HCT116 (cell line): ENCODE results near the gene CDHR3. TPM values are rescaled to one million over a fixed set of nuclear protein-coding genes. Genes with fewer than 3 reads are reported as not detected.
"Not testable (repeated sequence)": the region's sequence is repeated elsewhere in the genome, so short reads cannot be mapped to it uniquely, and the experiment has no call there.

ENCODE experiments used
- ATAC-seq: fragments of 200-7000 bp; cut with Tn5 transposase; 2 replicates; pipeline ENCODE4 v1.9.1; 2020; ENCODE audit warnings: mild to moderate bottlenecking, moderate library complexity
- BruUV-seq: library from RNA; stranded (reverse); fragments of 400-500 nt; replicated peaks from 2 replicates; lab custom pipeline; 2021; lab: Mats Ljungman, UMichigan
- CTCF ChIA-PET: fragments of 300-600 bp; sonication (Branson Sonifier 250); formaldehyde crosslinking; loops from one replicate; lab custom pipeline; 2021; ENCODE audit warnings: antibody characterized with exemption; lab: Charles Lee
- POLR2A ChIA-PET: fragments of 300-600, 350-600 bp; sonication (Branson Sonifier 250); formaldehyde crosslinking; loops from one replicate; lab custom pipeline; 2021; ENCODE audit warnings: antibody characterized with exemption; lab: Charles Lee
- RAD21 ChIA-PET, 2 experiments: fragments of 300-600 bp; sonication (Branson Sonifier 250); formaldehyde crosslinking; loops; one replicate each; lab custom pipeline; 2023; ENCODE audit warnings: low total read pairs in 2 of 2; ENCODE audit not compliant: uncharacterized antibody in 2 of 2, unreplicated experiment in 2 of 2, low non-redundant PET in 1 of 2; lab: Charles Lee
- DNase-seq: peaks from one replicate; pipeline ENCODE4 v3.0.0-alpha.2; 2010; ENCODE audit warnings: low read depth, low spot score
- H2AFZ ChIP-seq: fragments of 200-600 bp; shearing (Covaris generic), sonication (generic); 2 replicates; pipeline ENCODE4 v1.6.1; 2017; ENCODE audit warnings: low read depth, mixed run types, mixed read lengths, antibody characterized with exemption, low read length; ENCODE audit not compliant: poor library complexity, severe bottlenecking
- H3K27ac ChIP-seq: 2 replicates; pipeline ENCODE4 v1.5.1; 2012; ENCODE audit warnings: low read depth, low read length
- H3K27me3 ChIP-seq: fragments of 200-600 bp; sonication (generic); 2 replicates; pipeline ENCODE4 v1.6.1; 2016; ENCODE audit warnings: mixed run types, low read length, mixed read lengths; ENCODE audit not compliant: insufficient read depth
- H3K36me3 ChIP-seq, 2 experiments: fragments of 200-500 bp in 1 of 2; fragments of 200-600 bp in 1 of 2; sonication (Bioruptor generic) in 1 of 2; sonication (generic) in 1 of 2; 2 replicates each; pipeline versions ENCODE4 v1.5.1 to v1.6.1; 2014 to 2016; ENCODE audit warnings: low read length in 2 of 2, inconsistent platforms in 1 of 2, mixed read lengths in 1 of 2, mixed run types in 1 of 2; ENCODE audit not compliant: insufficient read depth in 2 of 2, control insufficient read depth in 1 of 2
- H3K4me1 ChIP-seq, 2 experiments: fragments of 200-600 bp in 1 of 2; sonication (generic) in 1 of 2; 2 replicates each; pipeline versions ENCODE4 v1.5.1 to v1.6.1; 2012 to 2017; ENCODE audit warnings: low read length in 2 of 2, inconsistent platforms in 1 of 2, mild to moderate bottlenecking in 1 of 2, mixed read lengths in 1 of 2, mixed run types in 1 of 2, moderate library complexity in 1 of 2; ENCODE audit not compliant: insufficient read depth in 2 of 2, control insufficient read depth in 1 of 2
- H3K4me2 ChIP-seq: fragments of 200-600 bp; sonication (generic); 2 replicates; pipeline ENCODE4 v1.6.1; 2017; ENCODE audit warnings: mixed run types, low read length, mixed read lengths
- H3K4me3 ChIP-seq, 2 experiments: fragments of 200-600 bp in 1 of 2; sonication (generic) in 1 of 2; replicated peaks in 1 of 2; 2 replicates each; pipeline ENCODE4 v1.5.1; 2011 to 2016; ENCODE audit warnings: low read length in 2 of 2, control low read depth in 1 of 2, low read depth in 1 of 2, mild to moderate bottlenecking in 1 of 2, mixed read lengths in 1 of 2, mixed run types in 1 of 2
- H3K79me2 ChIP-seq: fragments of 200-600 bp; sonication (generic); 2 replicates; pipeline ENCODE4 v1.6.1; 2017; ENCODE audit warnings: mild to moderate bottlenecking, mixed run types, low read length, moderate library complexity, mixed read lengths; ENCODE audit not compliant: insufficient read depth
- H3K9ac ChIP-seq: fragments of 200-600 bp; sonication (generic); 2 replicates; pipeline ENCODE4 v1.6.1; 2016; ENCODE audit warnings: low read length, mixed read lengths
- H3K9me2 ChIP-seq: fragments of 200-600 bp; sonication (generic), shearing (Covaris generic); 2 replicates; pipeline ENCODE4 v1.6.1; 2017; ENCODE audit warnings: mixed run types, mild to moderate bottlenecking, moderate library complexity; ENCODE audit not compliant: insufficient read depth
- H3K9me3 ChIP-seq, 2 experiments: fragments of 200-500 bp in 1 of 2; fragments of 200-600 bp in 1 of 2; sonication (Bioruptor generic) in 1 of 2; sonication (generic) in 1 of 2; 2 replicates each; pipeline ENCODE4 v1.6.1; 2014 to 2017; ENCODE audit warnings: low read length in 2 of 2, mixed read lengths in 2 of 2, inconsistent platforms in 1 of 2, low read depth in 1 of 2, mild to moderate bottlenecking in 1 of 2, mixed run types in 1 of 2, moderate library complexity in 1 of 2; ENCODE audit not compliant: control insufficient read depth in 1 of 2, insufficient read depth in 1 of 2
- H4K20me1 ChIP-seq: fragments of 200-600 bp; sonication (generic), shearing (Covaris generic); 2 replicates; pipeline ENCODE4 v1.6.1; 2017; ENCODE audit warnings: mixed run types, mild to moderate bottlenecking, moderate library complexity; ENCODE audit not compliant: insufficient read depth
- EZH2phosphoT487 ChIP-seq: fragments of 200-600 bp; IDR thresholded peaks from 2 replicates; pipeline ENCODE4 v1.6.1; 2018; ENCODE audit warnings: antibody characterized with exemption, borderline replicate concordance
- FOSL1 ChIP-seq: IDR thresholded peaks from 2 replicates; pipeline ENCODE4 v1.6.1; 2012; ENCODE audit warnings: low read depth
- SRF ChIP-seq: IDR thresholded peaks from 2 replicates; pipeline ENCODE4 v1.6.1; 2012; ENCODE audit warnings: low read depth
- TCF7L2 ChIP-seq: IDR thresholded peaks from 2 replicates; pipeline ENCODE4 v1.7.0; 2011; ENCODE audit warnings: borderline replicate concordance, inconsistent platforms; ENCODE audit not compliant: insufficient read depth, insufficient read length; ENCODE audit errors: extremely low read depth
- ZFX ChIP-seq: fragments of 450-650 bp; IDR thresholded peaks from 2 replicates; pipeline ENCODE4 v1.6.1; 2017
- intact Hi-C: fragments of 100-400 bp; cut with micrococcal nuclease; formaldehyde crosslinking; loops from 2 replicates; pipeline ENCODE4 v1.10.0; 2022
- total RNA-seq: library from RNA; stranded (reverse); gene quantifications from one replicate; pipeline ENCODE4 v1.2.1, GENCODE V29; 2021; ENCODE audit not compliant: unreplicated experiment

CDHR3 gene
- total RNA-seq, 1 experiment from 2014 or later, result 5.5 TPM

DNA sequence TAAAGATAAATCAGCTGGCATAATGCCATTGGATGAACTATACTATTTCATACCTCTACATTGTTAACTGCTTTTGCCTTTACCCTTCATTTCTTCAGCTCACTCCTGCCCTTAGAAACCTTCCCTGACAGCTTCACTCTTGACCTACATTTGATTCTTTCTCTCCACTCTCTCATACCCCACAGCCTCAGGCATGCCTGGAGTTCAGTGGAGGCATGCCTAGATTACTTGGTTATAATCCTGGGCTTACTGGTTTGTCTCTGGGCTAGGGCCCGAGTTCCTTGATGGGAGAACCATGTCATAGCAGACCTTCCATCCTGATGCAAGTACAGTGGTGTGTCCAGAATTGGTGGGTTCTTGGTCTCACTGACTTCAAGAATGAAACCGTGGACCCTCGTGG is 8.4 kb upstream of the CDHR3 start:
- ChIA-PET CTCF (no interaction called here), POLR2A (no interaction called here)
- DNase-seq (no peak), ATAC-seq (no peak)
- Histone ChIP-seq H3K36me3 (no peaks in the 10 kb centered on the region), H3K9ac (no peak overlapping the region), H3K27ac (no peak overlapping the region), H3K79me2 (no peaks in the 10 kb centered on the region), H3K4me1 (no peaks in the 10 kb centered on the region)
- no TSS peak for BruUV-seq
- intact Hi-C loops, result no loop called here
- TF ChIP-seq ZFX (no peak), EZH2phosphoT487 (no peak), SRF (no peak), FOSL1 (no peak), TCF7L2 (no peak)
- TF ChIP-seq, all 23 proteins: peak for 0
- Histone ChIP-seq H3K27me3 (no peaks in the 10 kb centered on the region), H4K20me1 (no peaks in the 10 kb centered on the region), H3K4me3 (no peak overlapping the region), H3K9me3 (peaks cover 8 to 11% of the 10 kb centered on the region in 2 experiments; a peak in 2 of 4 replicates), H3K9me2 (no peaks in the 10 kb centered on the region), H2AFZ (no peak overlapping the region), H3K4me2 (no peak overlapping the region)
- RAD21 ChIA-PET, result no interaction called here

DNA sequence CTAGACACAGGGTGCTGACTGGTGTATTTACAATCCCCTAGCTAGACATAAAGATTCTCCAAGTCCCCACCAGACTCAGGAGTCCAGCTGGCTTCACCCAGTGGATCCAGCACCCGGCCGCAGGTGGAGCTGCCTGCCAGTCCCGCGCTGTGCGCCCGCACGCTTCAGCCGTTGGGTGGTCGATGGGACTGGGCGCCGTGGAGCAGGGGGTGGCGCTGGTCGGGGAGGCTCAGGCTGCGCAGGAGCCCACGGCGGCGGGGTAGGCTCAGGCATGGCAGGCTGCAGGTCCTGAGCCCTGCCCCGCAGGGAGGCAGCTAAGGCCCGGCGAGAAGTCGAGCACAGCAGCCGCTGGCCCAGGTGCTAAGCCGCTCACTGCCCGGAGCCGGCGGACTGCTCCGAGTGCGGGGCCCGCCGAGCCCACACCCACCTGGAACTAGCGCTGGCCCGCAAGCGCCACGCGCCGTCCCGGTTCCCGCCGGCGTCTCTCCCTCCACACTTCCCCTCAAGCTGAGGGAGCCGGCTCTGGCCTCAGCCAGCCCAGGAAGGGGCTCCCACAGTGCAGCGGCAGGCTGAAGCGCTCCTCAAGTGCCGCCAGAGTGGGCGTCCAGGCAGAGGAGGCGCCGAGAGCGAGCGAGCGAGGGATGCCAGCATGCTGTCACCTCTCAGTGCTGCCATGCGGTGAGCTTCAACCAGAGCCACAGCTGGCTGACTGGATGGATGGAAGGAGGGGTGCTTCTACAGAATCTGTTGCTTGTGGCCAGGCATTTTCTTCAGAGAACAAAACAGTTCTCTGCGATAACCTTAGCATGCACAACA is 7.2 kb upstream of the CDHR3 start:
- POLR2A ChIA-PET, H3K27me3 ChIP-seq, H2AFZ ChIP-seq, intact Hi-C loops, H3K4me3 ChIP-seq, H3K79me2 ChIP-seq, H3K9me2 ChIP-seq, ATAC-seq, H3K36me3 ChIP-seq, CTCF ChIA-PET, H3K4me1 ChIP-seq, DNase-seq, H4K20me1 ChIP-seq, H3K9ac ChIP-seq, H3K4me2 ChIP-seq, BruUV-seq, H3K27ac ChIP-seq, RAD21 ChIA-PET: not testable (repeated sequence)
- peaks cover 8 to 11% of the 10 kb centered on the region in 2 experiments; a peak in 2 of 4 replicates for H3K9me3 ChIP-seq
